Measurements from ENCODE around the gene ARID3A. TPM values are rescaled to one million over a fixed set of nuclear protein-coding genes. Genes with fewer than 3 reads are reported as not detected.

The ARID3A gene
- total and polyA plus RNA-seq, 2 experiments from 2014 or later = 2.8 to 8.5 TPM

DNA sequence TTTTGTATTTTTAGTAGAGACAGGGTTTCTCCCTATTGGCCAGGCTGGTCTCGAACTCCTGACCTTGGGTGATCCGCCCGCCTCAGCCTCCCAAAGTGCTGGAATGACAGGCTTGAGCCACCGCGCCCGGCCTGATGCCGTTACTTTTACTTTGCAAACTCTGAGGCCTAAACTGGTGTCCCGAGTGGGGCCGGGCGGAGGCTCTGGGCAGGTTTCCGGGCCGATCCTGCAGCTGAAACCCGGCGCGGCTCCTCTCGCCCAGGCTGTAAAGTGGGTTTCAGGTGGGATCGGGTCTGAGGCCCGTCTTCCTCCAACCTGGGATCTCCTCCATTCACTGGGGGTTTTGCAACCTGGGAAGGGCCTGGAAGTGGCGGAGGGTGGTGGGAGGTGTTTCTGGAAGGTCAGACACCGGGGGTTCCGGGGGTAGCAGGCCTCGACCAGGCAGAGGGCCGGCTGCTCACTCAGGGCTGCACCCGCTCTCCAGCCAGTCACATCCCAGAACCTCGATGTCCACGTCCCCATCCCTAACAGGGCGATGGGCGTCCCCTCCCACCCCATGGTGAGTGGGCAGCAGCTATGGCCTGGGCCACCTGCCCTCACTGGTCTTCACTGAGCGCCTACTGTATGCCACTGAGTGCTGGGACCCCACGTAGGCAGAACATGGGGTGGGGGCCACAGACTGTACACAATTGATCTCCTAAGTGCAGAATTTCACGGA lies 37.0 kb downstream of the ARID3A start:
- peaks cover 43% of the 10 kb centered on the region for H3K79me2 ChIP-seq (ENCODE audit: insufficient read depth)
- in situ Hi-C loops (cut with MboI) = no loop called here
- H3F3A ChIP-seq (ENCODE audit: insufficient read depth) = no peaks in the 10 kb centered on the region
- peaks cover 3% of the 10 kb centered on the region; the same call in 1 of the 2 replicates for H3K4me1 ChIP-seq (ENCODE audit: insufficient read depth)
- H3K4me3 ChIP-seq = no peak overlapping the region
- WGBS, 2 experiments (ENCODE audit: low coverage in 1 of 2, low lambda C conversion rate in 2 of 2, missing lambda C conversion rate in 2 of 2) = 90% methylated on average over 27 to 31 of the region's 31 CpGs
- H2AFZ ChIP-seq = no peak overlapping the region
- H3K27ac ChIP-seq = no peak overlapping the region
- DNase-seq = no peak
- no peak overlapping the region for H3K9ac ChIP-seq
- no peaks in the 10 kb centered on the region for H3K27me3 ChIP-seq (replicated peaks; ENCODE audit: insufficient read depth)
- no peak overlapping the region for H3K4me2 ChIP-seq (ENCODE audit: unreplicated experiment)
- TF ChIP-seq EZH2phosphoT487 (IDR thresholded peaks at IDR 0.05; ENCODE audit: insufficient read depth, low read depth) = no peak
- no peak for TF ChIP-seq EZH2 (IDR thresholded peaks at IDR 0.05; ENCODE audit: insufficient read depth, poor library complexity, severe bottlenecking)
- H4K20me1 ChIP-seq (ENCODE audit: insufficient read depth) = no peaks in the 10 kb centered on the region
- H3K9me2 ChIP-seq (ENCODE audit: insufficient read depth) = no peaks in the 10 kb centered on the region
- no peaks in the 10 kb centered on the region for H3K9me3 ChIP-seq (ENCODE audit: low read depth)
- peaks cover 19% of the 10 kb centered on the region for H3K36me3 ChIP-seq (ENCODE audit: low read depth)

DNA sequence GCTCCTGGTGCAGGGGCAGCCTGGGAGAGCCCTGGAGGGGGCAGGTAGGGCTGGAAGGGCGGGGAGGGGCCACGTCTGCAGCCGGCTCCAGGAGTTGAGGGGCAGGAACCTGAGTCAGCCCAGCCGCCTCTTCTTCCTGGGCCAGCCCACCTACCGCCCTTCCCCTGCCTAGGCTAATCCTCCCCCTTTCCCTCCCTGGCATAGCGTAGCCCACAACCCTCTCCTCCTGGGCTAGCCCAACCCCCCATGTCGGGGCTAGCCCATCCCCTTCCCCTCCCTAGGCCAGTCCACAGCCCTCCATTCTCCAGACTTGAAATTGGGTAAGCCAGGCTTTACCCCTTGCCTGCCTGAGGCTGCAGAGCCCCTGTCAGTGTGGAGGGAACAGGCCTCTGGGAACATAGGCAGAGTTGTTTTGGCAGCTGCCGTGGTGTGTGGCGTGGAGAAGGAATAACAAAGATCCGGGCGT lies 37.7 kb downstream of the ARID3A start:
- no peak overlapping the region for H2AFZ ChIP-seq
- no peaks in the 10 kb centered on the region for H3K27me3 ChIP-seq (replicated peaks; ENCODE audit: insufficient read depth)
- H3K9me2 ChIP-seq (ENCODE audit: insufficient read depth) = no peaks in the 10 kb centered on the region
- no peak overlapping the region for H3K9ac ChIP-seq
- H3K4me3 ChIP-seq = no peak overlapping the region
- no peak overlapping the region for H3K4me2 ChIP-seq (ENCODE audit: unreplicated experiment)
- no peak for DNase-seq
- peaks cover 3% of the 10 kb centered on the region; the same call in 1 of the 2 replicates for H3K4me1 ChIP-seq (ENCODE audit: insufficient read depth)
- TF ChIP-seq EZH2phosphoT487 (IDR thresholded peaks at IDR 0.05; ENCODE audit: insufficient read depth, low read depth) (no peak), EZH2 (IDR thresholded peaks at IDR 0.05; ENCODE audit: insufficient read depth, poor library complexity, severe bottlenecking) (no peak)
- H3F3A ChIP-seq (ENCODE audit: insufficient read depth) = no peaks in the 10 kb centered on the region
- no peaks in the 10 kb centered on the region for H4K20me1 ChIP-seq (ENCODE audit: insufficient read depth)
- 90 to 95% methylated on average over 6 to 11 of the region's 11 CpGs for WGBS, 2 experiments (ENCODE audit: low coverage in 1 of 2, low lambda C conversion rate in 2 of 2, missing lambda C conversion rate in 2 of 2)
- H3K9me3 ChIP-seq (ENCODE audit: low read depth) = no peaks in the 10 kb centered on the region
- peaks cover 22% of the 10 kb centered on the region for H3K36me3 ChIP-seq (ENCODE audit: low read depth)
- in situ Hi-C loops (cut with MboI) = no loop called here
- peaks cover 36% of the 10 kb centered on the region for H3K79me2 ChIP-seq (ENCODE audit: insufficient read depth)
- no peak overlapping the region for H3K27ac ChIP-seq

DNA sequence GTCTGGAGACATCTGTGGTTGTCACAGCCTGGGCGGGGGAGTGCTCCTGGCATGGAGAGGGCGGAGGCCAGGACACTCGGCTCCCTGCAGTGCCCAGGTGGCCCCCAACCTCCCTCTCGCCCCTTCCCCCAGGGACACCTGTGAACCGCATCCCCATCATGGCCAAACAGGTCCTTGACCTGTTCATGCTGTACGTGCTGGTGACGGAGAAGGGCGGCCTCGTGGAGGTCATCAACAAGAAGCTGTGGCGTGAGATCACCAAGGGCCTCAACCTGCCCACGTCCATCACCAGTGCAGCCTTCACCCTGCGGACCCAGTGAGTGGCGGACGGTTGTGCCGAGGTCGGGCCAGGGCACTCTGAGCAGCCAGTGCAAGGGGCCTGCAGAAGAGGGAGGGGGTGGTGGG lies 38.3 kb downstream of the ARID3A start:
- H3F3A ChIP-seq (ENCODE audit: insufficient read depth) = no peaks in the 10 kb centered on the region
- no peak overlapping the region for H2AFZ ChIP-seq
- no peaks in the 10 kb centered on the region for H3K27me3 ChIP-seq (replicated peaks; ENCODE audit: insufficient read depth)
- no peak overlapping the region for H3K4me2 ChIP-seq (ENCODE audit: unreplicated experiment)
- H4K20me1 ChIP-seq (ENCODE audit: insufficient read depth) = no peaks in the 10 kb centered on the region
- no peak for DNase-seq
- 93 to 97% methylated on average over 15 to 16 of the region's 16 CpGs for WGBS, 2 experiments (ENCODE audit: low coverage in 1 of 2, low lambda C conversion rate in 2 of 2, missing lambda C conversion rate in 2 of 2)
- H3K4me3 ChIP-seq = no peak overlapping the region
- in situ Hi-C loops (cut with MboI) = no loop called here
- peaks cover 28% of the 10 kb centered on the region for H3K36me3 ChIP-seq (ENCODE audit: low read depth)
- TF ChIP-seq EZH2phosphoT487 (IDR thresholded peaks at IDR 0.05; ENCODE audit: insufficient read depth, low read depth) (no peak), EZH2 (IDR thresholded peaks at IDR 0.05; ENCODE audit: insufficient read depth, poor library complexity, severe bottlenecking) (no peak)
- no peak overlapping the region for H3K9ac ChIP-seq
- no peaks in the 10 kb centered on the region for H3K9me3 ChIP-seq (ENCODE audit: low read depth)
- no peak overlapping the region for H3K27ac ChIP-seq
- peaks cover 3% of the 10 kb centered on the region; the same call in 1 of the 2 replicates for H3K4me1 ChIP-seq (ENCODE audit: insufficient read depth)
- H3K9me2 ChIP-seq (ENCODE audit: insufficient read depth) = no peaks in the 10 kb centered on the region
- peaks cover 30% of the 10 kb centered on the region for H3K79me2 ChIP-seq (ENCODE audit: insufficient read depth)

DNA sequence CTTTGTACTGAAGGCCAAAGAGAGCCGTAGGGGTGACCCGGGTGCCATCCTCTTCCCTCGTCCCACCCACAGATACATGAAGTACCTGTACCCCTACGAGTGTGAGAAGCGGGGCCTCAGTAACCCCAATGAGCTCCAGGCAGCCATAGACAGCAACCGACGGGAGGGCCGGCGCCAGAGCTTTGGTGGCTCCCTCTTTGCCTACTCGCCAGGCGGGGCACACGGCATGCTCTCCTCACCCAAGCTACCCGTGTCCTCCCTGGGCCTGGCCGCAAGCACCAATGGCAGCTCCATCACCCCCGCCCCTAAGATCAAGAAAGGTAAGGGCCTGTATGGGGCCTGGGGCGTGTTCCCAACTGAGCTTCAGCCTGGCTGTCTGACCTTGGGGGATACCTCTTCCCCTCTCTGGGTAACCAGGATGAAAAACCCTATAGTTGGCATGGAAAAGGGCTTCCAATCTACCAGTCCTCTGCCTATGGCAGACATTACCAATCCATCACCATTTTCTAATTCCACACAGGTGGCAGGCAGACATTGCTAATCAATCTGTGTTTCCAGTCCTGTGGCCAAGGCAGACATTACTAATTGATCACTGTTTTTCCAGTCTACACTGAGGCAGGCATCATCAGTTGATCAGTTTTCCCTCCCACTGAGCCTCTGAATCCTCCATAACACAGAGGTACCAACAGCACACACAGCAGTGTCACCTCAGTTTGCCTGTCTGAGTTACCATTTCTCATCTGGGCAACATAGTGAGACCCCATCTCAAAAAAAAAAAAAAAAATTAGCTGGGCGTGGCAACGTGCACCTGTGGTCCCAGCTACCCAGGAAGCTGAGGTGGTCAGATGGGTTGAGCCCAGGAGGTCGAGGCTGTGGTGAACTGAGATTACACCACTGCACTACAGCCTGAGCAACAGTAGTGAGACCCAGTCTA lies 39.2 kb downstream of the ARID3A start:
- Histone ChIP-seq H3K4me3 (no peak overlapping the region), H3K9me3 (ENCODE audit: low read depth) (no peaks in the 10 kb centered on the region), H3K27ac (no peak overlapping the region), H2AFZ (no peak overlapping the region), H3K9ac (no peak overlapping the region), H3K27me3 (replicated peaks; ENCODE audit: insufficient read depth) (no peaks in the 10 kb centered on the region), H3K36me3 (ENCODE audit: low read depth) (peaks cover 36% of the 10 kb centered on the region), H3K4me1 (ENCODE audit: insufficient read depth) (peaks cover 3% of the 10 kb centered on the region; the same call in 1 of the 2 replicates), H4K20me1 (ENCODE audit: insufficient read depth) (no peaks in the 10 kb centered on the region), H3K4me2 (ENCODE audit: unreplicated experiment) (no peak overlapping the region), H3K79me2 (ENCODE audit: insufficient read depth) (peaks cover 21% of the 10 kb centered on the region), H3K9me2 (ENCODE audit: insufficient read depth) (no peaks in the 10 kb centered on the region), H3F3A (ENCODE audit: insufficient read depth) (no peaks in the 10 kb centered on the region)
- WGBS, 2 experiments (ENCODE audit: low coverage in 1 of 2, low lambda C conversion rate in 2 of 2, missing lambda C conversion rate in 2 of 2) = 97 to 99% methylated on average over 19 of the region's 19 CpGs
- peak; percentile 26 for DNase-seq
- in situ Hi-C loops (cut with MboI) = no loop called here
- no peak for TF ChIP-seq EZH2phosphoT487 (IDR thresholded peaks at IDR 0.05; ENCODE audit: insufficient read depth, low read depth)
- no peak for TF ChIP-seq EZH2 (IDR thresholded peaks at IDR 0.05; ENCODE audit: insufficient read depth, poor library complexity, severe bottlenecking)
